Raji (cell line): ENCODE measurements around the gene ZBTB34.
A peak's percentile ranks its signal among the peaks of the same experiment; 100 is the strongest.

Source experiments
- POLR2A ChIP-seq: IDR thresholded peaks from 2 replicates; pipeline ENCODE4 v1.6.1; 2011; ENCODE audit warnings: low read depth, low read length, control low read depth; ENCODE audit not compliant: insufficient read depth

ZBTB34 gene

GRCh38 chr9:126891676-126892075 lies 31.2 kb downstream of the ZBTB34 start:
- TF ChIP-seq POLR2A = no peak

GRCh38 chr9:126893079-126893478 lies 32.6 kb downstream of the ZBTB34 start:
- TF ChIP-seq POLR2A = no peak

- TF ChIP-seq POLR2A = no peak
These were observed 33.7 kb downstream of the ZBTB34 start for GRCh38 chr9:126894052-126894603.

- no peak for TF ChIP-seq POLR2A
These were observed 41.8 kb downstream of the ZBTB34 start for GRCh38 chr9:126902210-126902609.

GRCh38 chr9:126904586-126904985 lies 44.1 kb downstream of the ZBTB34 start:
- no peak for TF ChIP-seq POLR2A

GRCh38 chr9:126906091-126906490 lies 45.7 kb downstream of the ZBTB34 start:
- TF ChIP-seq POLR2A = no peak

- TF ChIP-seq POLR2A = no peak
These were observed 46.6 kb downstream of the ZBTB34 start for GRCh38 chr9:126907058-126907457.

- TF ChIP-seq POLR2A = peak; percentile 51
These were observed 54.2 kb downstream of the ZBTB34 start, which contains the start of gene RALGPS1 for GRCh38 chr9:126914458-126915280. TSS of gene RALGPS1 (plus strand) at chr9:126914782. CDS start at chr9:126962290, 47,508 bp downstream.

- TF ChIP-seq POLR2A = no peak
These were observed 54.9 kb downstream of the ZBTB34 start for GRCh38 chr9:126915281-126915816.

- no peak for TF ChIP-seq POLR2A
These were observed 55.6 kb downstream of the ZBTB34 start for GRCh38 chr9:126915846-126916543.

GRCh38 chr9:126916909-126917308 lies 56.5 kb downstream of the ZBTB34 start:
- TF ChIP-seq POLR2A = no peak

GRCh38 chr9:126919193-126919592 lies 58.8 kb downstream of the ZBTB34 start:
- no peak for TF ChIP-seq POLR2A

GRCh38 chr9:126925876-126926275 lies 65.4 kb downstream of the ZBTB34 start:
- no peak for TF ChIP-seq POLR2A

GRCh38 chr9:126926364-126926763 lies 65.9 kb downstream of the ZBTB34 start:
- no peak for TF ChIP-seq POLR2A

GRCh38 chr9:126927419-126927818 lies 67.0 kb downstream of the ZBTB34 start:
- no peak for TF ChIP-seq POLR2A
